Hepatocyte (in vitro differentiated cells): ENCODE data around the gene SCGB1D1. TPM values are rescaled to one million over a fixed set of nuclear protein-coding genes. Genes with fewer than 3 reads are reported as not detected.

Source experiments
- DNase-seq: peaks from one replicate; pipeline ENCODE4 v3.0.0-alpha.2; 2016; ENCODE audit warnings: low spot score
- H2AFZ ChIP-seq: fragments of 200-600 bp; sonication (generic); 2 replicates; pipeline ENCODE4 v1.6.0; 2016; ENCODE audit warnings: antibody characterized with exemption, mild to moderate bottlenecking
- H3K27ac ChIP-seq: fragments of 200-600 bp; sonication (generic); 2 replicates; pipeline ENCODE4 v1.5.1; 2016; ENCODE audit warnings: mild to moderate bottlenecking
- H3K27me3 ChIP-seq: fragments of 200-600 bp; sonication (generic); 2 replicates; pipeline ENCODE4 v1.6.1; 2016
- H3K36me3 ChIP-seq: fragments of 200-600 bp; sonication (generic); replicated peaks from 2 replicates; pipeline ENCODE4 v1.5.1; 2016; ENCODE audit warnings: low read depth; ENCODE audit not compliant: insufficient read depth
- H3K4me1 ChIP-seq: fragments of 200-600 bp; sonication (generic); 2 replicates; pipeline ENCODE4 v1.5.1; 2016; ENCODE audit warnings: mild to moderate bottlenecking, moderate library complexity; ENCODE audit not compliant: insufficient read depth
- H3K4me2 ChIP-seq: fragments of 200-600 bp; sonication (generic); 2 replicates; pipeline ENCODE4 v1.6.0; 2016
- H3K4me3 ChIP-seq: fragments of 200-600 bp; sonication (generic); 2 replicates; pipeline ENCODE4 v1.5.1; 2016; ENCODE audit warnings: mild to moderate bottlenecking
- H3K79me2 ChIP-seq: fragments of 200-600 bp; sonication (generic); 2 replicates; pipeline ENCODE4 v1.6.0; 2017; ENCODE audit warnings: mild to moderate bottlenecking
- H3K9me2 ChIP-seq: fragments of 200-600 bp; sonication (generic); replicated peaks from 2 replicates; pipeline ENCODE4 v1.6.0; 2017; ENCODE audit warnings: mild to moderate bottlenecking; ENCODE audit not compliant: insufficient read depth
- H3K9me3 ChIP-seq: fragments of 200-600 bp; sonication (generic); 2 replicates; pipeline ENCODE4 v1.5.1; 2016; ENCODE audit warnings: low read depth, mild to moderate bottlenecking
- H4K20me1 ChIP-seq: fragments of 200-600 bp; sonication (generic); 2 replicates; pipeline ENCODE4 v1.6.0; 2016; ENCODE audit warnings: mild to moderate bottlenecking; ENCODE audit not compliant: insufficient read depth, poor library complexity, severe bottlenecking
- CTCF ChIP-seq: fragments of 200-600 bp; sonication (generic); IDR thresholded peaks from 2 replicates; pipeline ENCODE4 v1.5.1; 2016; ENCODE audit warnings: antibody characterized with exemption, mild to moderate bottlenecking; ENCODE audit not compliant: poor library complexity
- EZH2 ChIP-seq: fragments of 200-600 bp; sonication (generic); IDR thresholded peaks from 2 replicates; pipeline ENCODE4 v1.6.1; 2016; ENCODE audit warnings: antibody characterized with exemption, mild to moderate bottlenecking, borderline replicate concordance
- EZH2phosphoT487 ChIP-seq: fragments of 200-600 bp; sonication (generic); IDR thresholded peaks from one replicate; pipeline ENCODE4 v1.6.1; 2018; ENCODE audit warnings: antibody characterized with exemption, mild to moderate bottlenecking, low read depth, moderate library complexity; ENCODE audit not compliant: unreplicated experiment, severe bottlenecking
- WGBS: methylation state at CpG from one replicate; pipeline ENCODE4 v1.1.6; 2016; ENCODE audit warnings: low lambda C conversion rate; ENCODE audit errors: missing lambda C conversion rate; 5-methylcytosine and 5-hydroxymethylcytosine counted together
- polyA plus RNA-seq: library from polyadenylated mRNA; unstranded; fragments of >200 nt; fragmentation: Nextera tagmentation; extraction: Ambion mirVana; gene quantifications from 2 replicates; pipeline ENCODE4 v1.2.1, GENCODE V29; 2016
- total RNA-seq: library from RNA; depleted of rRNA; stranded (reverse); fragments of >200 nt; gene quantifications from 2 replicates; pipeline ENCODE4 v1.2.3, GENCODE V29; 2014

Gene SCGB1D1
- total and polyA plus RNA-seq, 2 experiments from 2014 or later: not detected

DNA sequence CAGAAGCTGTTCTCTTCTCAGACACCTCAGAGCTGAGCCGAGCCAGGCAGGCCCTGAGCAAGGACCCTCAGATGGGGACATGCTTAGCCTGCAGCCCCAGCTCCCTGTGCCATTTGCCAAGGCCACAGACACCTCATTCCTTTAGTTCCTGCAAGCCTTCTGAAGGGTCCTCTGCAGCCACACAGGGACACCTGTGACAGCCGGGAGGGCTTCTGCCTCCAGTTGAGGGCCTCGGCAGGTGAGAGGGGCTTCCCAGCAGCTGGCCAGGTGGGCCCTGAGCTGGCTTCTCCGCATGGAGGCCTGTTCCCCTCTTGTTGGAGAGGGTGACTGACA is 48.0 kb upstream of the SCGB1D1 start:
- H3K27me3 ChIP-seq: no peaks in the 10 kb centered on the region
- WGBS: 97% methylated on average over 4 of the region's 4 CpGs
- DNase-seq: no peak
- no peaks in the 10 kb centered on the region for H4K20me1 ChIP-seq
- H3K27ac ChIP-seq: no peak overlapping the region
- TF ChIP-seq CTCF (no peak), EZH2 (no peak), EZH2phosphoT487 (no peak)
- no peaks in the 10 kb centered on the region for H3K79me2 ChIP-seq
- no peak overlapping the region for H3K4me3 ChIP-seq
- H3K36me3 ChIP-seq: no peaks in the 10 kb centered on the region
- no peaks in the 10 kb centered on the region for H3K9me2 ChIP-seq
- no peaks in the 10 kb centered on the region for H3K9me3 ChIP-seq
- H2AFZ ChIP-seq: no peak overlapping the region
- H3K4me2 ChIP-seq: no peak overlapping the region
- H3K4me1 ChIP-seq: no peaks in the 10 kb centered on the region

DNA sequence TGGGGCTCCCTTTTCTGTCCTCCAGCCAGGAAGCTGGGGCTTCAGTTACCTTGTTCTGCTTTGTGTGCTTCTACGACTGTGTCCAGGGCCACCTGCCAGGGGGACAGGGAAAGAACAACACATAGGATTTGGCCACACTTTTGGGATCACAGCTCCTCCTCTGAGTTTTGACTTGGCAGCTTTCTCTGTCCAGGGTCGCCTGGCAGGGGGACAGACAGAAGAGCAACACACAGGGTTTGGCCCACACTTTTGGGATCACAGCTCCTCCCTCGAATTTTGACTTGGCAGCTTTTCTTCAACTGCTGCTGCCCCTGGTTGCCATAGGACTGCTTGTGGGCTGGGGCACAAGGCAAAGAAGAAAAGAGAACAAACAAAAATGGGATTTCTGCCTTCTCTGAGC is 47.1 kb upstream of the SCGB1D1 start:
- Histone ChIP-seq H3K36me3 (no peaks in the 10 kb centered on the region), H3K79me2 (no peaks in the 10 kb centered on the region), H2AFZ (no peak overlapping the region), H3K4me1 (no peaks in the 10 kb centered on the region), H3K9me2 (no peaks in the 10 kb centered on the region), H3K4me3 (no peak overlapping the region), H4K20me1 (no peaks in the 10 kb centered on the region), H3K9me3 (no peaks in the 10 kb centered on the region), H3K27me3 (no peaks in the 10 kb centered on the region), H3K27ac (no peak overlapping the region), H3K4me2 (no peak overlapping the region)
- 82% methylated on average over 3 of the region's 3 CpGs for WGBS
- TF ChIP-seq CTCF (no peak), EZH2 (no peak), EZH2phosphoT487 (no peak)
- DNase-seq: no peak

GRCh38 chr11:62143727-62144126 is 46.3 kb upstream of the SCGB1D1 start:
- TF ChIP-seq EZH2 (no peak), CTCF (no peak), EZH2phosphoT487 (no peak)
- no peak overlapping the region for H3K4me3 ChIP-seq
- H3K27me3 ChIP-seq: no peaks in the 10 kb centered on the region
- no peaks in the 10 kb centered on the region for H3K79me2 ChIP-seq
- H3K27ac ChIP-seq: no peak overlapping the region
- no peaks in the 10 kb centered on the region for H3K36me3 ChIP-seq
- WGBS: 100% methylated on average over 1 of the region's 1 CpG
- no peaks in the 10 kb centered on the region for H3K9me2 ChIP-seq
- no peak overlapping the region for H2AFZ ChIP-seq
- H4K20me1 ChIP-seq: no peaks in the 10 kb centered on the region
- H3K4me2 ChIP-seq: no peak overlapping the region
- no peak for DNase-seq
- no peaks in the 10 kb centered on the region for H3K9me3 ChIP-seq
- no peaks in the 10 kb centered on the region for H3K4me1 ChIP-seq

DNA sequence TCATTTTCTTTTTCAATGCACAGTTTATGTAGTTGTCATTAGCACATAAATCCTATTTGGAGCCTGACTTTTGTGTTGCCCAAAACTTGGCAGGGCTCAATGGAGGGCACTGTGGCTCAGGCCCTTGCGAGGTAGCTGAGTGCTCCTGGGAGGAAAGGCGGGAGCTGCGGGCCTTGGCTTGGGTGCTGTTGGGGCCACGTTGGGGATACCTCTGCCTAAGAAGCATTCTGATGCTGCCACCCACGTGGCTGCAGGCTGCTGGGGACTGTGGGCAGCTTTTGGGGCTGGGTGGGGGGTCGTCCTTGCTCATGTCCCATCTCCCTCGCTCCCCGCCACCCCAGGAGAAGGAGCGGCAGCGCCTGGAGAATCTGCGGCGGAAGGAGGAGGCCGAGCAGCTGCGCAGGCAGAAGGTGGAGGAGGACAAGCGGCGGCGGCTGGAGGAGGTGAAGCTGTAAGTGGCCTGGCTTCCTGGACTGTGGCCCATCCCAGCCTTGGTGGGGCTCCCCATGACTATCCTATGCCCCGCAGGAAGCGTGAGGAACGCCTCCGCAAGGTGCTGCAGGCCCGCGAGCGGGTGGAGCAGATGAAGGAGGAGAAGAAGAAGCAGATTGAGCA is 45.3 kb upstream of the SCGB1D1 start:
- no peak for TF ChIP-seq EZH2
- no peak for TF ChIP-seq CTCF
- TF ChIP-seq EZH2phosphoT487: no peak
- Histone ChIP-seq H3K4me1 (no peaks in the 10 kb centered on the region), H4K20me1 (no peaks in the 10 kb centered on the region), H3K9me3 (no peaks in the 10 kb centered on the region), H3K36me3 (no peaks in the 10 kb centered on the region), H3K27ac (no peak overlapping the region), H3K4me2 (no peak overlapping the region), H2AFZ (no peak overlapping the region), H3K79me2 (no peaks in the 10 kb centered on the region), H3K9me2 (no peaks in the 10 kb centered on the region), H3K27me3 (no peaks in the 10 kb centered on the region), H3K4me3 (no peak overlapping the region)
- DNase-seq: no peak
- 97% methylated on average over 22 of the region's 24 CpGs for WGBS
